Eye (tissue), 1 donor: Measurements from ENCODE around the gene SCGB3A1.

ENCODE experiments used
- DNase-seq: peaks from one replicate; pipeline ENCODE4 v3.0.0-alpha.2; 2015

Gene SCGB3A1

DNA sequence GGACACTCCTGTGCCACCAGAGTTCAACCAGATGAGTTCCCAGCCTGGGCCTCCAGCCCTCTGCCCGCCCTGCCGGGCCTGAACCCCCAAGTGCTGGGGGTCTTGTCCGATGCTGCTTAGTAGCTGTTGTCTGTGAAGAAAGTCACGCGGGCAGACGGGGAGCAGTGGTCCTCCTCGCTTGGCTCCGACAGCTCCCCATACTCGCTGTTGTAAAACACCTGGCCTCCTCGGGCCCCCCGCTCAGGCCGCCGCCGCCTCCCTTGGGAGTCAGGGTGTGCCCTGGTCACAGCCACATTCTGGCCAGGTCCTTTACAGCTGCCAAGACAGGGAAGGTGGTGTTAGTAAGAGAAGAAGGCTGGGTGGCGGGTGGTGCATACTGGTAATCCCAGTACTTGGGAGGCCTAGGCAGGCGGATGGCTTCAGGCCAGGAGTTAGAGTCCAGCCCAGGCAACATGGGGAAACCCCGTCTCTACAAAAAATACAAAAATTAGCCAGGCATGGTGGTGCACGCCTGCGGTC, 11.8 kb upstream of the SCGB3A1 start:
- DNase-seq = no peak

DNA sequence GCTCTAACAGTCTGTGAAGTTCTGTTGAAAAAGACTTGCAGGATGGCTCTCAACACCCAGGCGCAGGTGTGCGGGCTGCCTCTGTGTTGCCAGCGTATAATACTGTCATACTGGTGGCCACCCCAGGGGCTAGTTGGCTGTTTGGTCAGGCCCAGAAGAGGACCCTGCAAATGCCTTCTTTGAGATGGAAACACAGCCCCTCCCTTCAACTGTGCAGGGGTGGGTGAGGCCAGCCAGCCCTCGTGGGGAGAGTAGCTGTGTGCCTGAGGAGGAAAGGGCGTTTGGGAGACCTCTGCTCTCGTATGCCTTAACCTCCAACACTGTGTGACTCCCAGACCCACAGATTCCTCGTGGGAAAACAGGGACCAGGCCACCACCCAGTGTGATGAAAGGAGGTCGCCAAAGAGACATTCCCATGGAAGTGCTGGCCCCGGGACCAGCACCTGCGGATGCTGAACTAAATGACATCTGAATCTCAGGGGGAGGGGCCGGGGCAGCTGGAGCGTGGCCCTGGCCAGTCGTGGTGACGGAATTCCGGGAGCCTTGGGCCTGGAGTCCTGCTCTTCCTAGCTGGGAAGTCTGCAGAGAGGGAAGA, 11.3 kb upstream of the SCGB3A1 start:
- DNase-seq = no peak

DNA sequence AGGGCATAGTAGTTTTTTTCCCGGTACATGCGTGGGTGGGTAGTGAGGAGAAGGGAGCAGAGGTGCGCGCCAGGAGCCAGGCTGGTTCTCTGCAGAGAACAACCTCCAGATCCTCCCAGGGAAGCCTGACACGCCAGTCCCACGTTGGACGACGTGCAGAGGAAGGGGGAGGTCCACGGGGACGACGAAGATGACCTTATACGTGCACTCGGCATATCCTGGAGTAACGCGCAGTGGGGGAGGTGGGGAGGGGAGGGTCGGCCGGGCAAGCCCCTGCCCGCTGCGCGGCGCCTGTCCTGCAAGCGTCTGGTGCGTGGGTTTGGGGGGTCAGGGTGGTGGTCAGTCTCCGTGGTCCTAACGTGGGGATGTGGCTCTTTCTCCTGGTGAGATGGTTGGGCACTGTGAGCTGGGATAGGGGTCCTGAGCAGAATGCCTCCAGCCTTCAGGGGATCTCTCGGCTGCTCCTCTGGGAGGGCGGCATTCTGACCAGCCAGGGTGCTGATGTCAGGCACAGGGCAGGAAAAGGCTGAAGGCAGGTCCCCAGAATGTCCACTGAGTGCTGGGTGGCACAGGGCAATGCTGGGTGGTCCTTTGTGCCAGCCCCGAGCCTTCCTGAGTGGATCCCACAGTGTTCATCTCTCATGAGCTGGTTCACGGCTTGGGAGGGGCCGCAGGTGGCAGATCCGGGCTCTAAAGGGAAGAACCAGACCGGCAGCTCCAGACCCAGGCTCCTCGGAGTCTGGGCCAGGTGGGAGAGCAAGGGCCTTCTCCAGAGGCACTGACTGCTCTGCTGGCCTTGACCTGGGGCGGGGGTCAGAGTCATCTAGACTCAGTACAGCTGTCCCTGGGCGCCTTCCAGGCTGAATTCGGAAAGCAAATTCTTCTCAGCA, 10.5 kb upstream of the SCGB3A1 start:
- no peak for DNase-seq

DNA sequence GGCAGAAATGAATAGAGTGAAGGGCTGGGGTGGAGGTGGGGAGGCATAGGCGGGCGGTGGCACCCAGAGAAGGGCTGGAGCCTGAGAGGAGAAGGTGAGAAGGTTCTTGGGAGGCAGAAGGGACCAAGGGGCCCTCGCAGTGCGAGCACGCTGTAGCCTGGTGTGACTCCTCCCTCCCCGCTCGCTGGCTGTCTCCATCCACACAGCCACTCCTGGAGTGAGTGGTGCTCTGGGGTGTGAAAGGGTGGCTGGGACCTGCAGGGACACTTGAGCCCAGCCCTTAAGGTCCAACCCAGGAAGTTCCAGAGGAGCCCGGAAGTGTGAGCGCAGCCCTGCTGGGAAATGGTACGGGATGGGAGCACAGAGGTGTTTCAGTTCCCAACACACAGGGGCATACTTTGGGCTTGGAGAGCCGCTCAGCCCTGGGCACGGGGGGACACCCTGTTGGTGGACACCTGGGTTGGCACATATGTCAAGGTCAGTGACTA, 9.3 kb upstream of the SCGB3A1 start:
- no peak for DNase-seq

DNA sequence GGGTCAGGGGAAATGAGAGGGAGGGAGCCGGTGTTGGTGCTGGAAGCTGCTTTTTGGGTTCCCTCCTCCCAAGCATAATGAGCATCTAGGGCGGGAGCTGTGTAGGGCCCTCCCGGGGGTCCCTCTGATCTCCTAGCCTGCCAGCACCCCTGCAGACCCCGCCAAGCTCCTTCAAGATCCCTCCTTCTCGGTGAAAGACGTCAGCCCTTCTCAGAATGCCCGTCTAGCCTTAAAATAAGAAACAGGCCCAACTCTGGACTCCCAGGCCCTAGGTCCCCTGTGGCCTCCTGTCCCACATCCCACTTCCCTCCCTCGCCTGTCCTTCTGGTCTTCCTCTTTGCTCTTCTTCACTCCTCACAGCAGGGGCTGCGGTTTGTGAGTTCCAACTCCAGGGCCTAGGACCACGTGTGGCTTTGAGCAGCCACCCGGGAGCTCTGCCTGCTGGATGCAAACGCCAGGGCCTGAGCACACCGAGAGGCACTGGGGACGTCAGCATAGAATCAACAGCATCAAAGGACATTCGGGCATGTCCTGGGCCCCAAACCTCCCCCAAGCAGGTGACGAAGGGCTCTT, 8.8 kb upstream of the SCGB3A1 start:
- DNase-seq = no peak

DNA sequence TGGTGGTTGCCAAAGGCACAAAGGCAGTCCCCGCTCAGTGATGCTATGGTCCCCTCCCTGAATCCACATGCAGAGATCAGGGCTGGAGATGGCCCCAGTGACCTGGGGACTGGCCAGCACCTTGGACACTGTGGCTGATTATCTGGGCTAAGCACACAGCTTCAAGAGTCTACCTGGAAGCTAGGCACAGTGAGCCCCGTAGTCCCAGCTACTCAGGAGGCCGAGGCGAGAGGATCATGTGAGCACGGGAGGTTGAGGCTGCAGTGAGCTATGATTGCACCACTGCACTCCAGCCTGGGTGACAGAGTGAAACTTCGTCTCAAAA, 8.3 kb upstream of the SCGB3A1 start:
- no peak for DNase-seq

DNA sequence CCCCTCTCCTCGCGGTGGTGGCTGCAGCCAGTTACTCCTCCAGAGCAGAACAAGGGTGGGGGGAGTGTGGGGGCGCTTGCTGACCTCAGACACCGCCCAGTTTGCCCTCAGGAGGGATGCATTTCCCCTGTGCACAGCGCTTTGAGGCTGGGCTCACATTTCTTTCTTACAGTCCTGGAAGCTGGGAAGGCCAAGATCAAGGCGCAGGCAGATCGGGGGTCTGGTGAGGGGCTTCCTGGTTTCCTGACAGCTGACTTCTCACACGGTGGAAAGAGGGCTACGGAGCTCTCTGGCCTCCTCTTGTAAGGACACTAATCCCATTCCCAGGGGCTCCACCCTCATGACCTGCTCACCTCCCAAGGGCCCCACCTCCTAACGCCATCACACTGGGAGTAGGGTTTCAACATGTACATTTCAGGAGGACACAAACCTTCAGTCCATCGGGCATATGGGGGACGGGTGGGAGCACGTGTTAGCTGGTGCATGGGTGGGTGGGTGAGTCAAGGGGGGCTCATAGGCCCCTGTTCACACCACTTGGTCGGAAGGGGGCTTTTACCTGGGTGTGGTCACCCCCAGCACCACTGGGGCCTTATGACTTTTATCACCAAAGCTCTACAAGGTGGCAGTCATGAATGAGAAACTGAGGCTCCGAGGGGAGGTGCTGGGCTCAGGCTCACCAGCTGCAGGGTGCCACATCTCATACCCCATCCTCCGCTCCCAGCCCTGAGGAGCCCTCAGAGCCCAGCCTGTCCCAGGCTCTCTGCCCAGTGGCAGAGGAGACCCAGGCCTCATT, 7.7 kb upstream of the SCGB3A1 start:
- DNase-seq = no peak

GRCh38 chr5:180598316-180598701, 7.0 kb upstream of the SCGB3A1 start:
- DNase-seq = no peak

GRCh38 chr5:180596668-180597231, 5.5 kb upstream of the SCGB3A1 start:
- no peak for DNase-seq

- no peak for DNase-seq
Observed at GRCh38 chr5:180596115-180596667, 4.9 kb upstream of the SCGB3A1 start.

DNA sequence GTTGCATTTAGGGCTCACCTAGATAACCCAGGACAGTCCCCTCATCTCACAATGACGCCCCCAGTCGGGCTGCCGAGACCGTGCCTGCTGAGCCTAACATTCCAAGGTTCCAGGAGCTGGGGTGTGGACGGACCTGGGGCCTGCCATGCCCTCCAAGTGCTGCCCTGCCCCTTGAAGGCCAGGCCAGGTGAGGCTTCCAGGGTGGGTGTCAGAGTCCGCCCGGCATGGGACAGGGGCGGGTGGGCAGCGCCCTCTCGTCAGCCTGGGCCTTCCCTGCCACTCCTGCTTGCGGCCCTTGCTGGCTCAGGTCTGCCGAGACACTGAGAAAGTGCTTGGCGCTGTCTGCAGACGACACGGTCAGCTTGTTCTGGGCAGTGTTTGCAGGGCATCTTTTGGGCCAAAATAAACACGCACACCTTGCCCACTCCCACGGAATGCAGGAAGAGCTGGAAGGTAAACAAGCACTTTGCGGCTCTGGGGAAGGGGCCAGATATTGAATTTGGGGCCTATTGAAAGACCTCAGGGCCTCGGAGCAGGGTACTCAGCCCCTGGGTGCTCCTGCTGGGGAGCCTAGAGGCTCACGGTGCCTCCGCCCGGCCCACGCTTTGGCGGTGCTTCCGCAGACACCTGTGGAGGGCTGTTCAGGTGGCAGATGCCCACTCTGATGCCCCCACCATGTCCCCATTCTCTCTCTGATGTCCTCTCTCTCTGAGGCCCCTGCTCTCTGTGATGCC, 4.2 kb upstream of the SCGB3A1 start:
- no peak for DNase-seq

DNA sequence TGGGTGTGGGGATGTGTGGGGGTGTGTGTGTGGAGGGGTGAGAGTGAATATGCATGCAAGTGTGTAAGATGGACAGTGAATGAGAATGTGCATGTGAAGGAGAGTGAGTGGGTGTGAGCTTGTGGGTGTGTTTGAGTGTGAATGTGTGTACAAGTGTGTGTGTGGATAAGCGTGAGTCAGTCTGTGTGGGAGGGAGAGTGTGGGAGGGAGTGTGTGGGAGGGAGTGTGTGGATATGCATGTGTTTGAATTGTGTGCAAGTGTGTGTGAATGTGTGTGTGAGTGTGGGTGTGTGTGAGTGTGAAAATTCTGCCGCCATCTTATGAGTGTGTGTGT, 3.7 kb upstream of the SCGB3A1 start:
- DNase-seq = no peak

DNA sequence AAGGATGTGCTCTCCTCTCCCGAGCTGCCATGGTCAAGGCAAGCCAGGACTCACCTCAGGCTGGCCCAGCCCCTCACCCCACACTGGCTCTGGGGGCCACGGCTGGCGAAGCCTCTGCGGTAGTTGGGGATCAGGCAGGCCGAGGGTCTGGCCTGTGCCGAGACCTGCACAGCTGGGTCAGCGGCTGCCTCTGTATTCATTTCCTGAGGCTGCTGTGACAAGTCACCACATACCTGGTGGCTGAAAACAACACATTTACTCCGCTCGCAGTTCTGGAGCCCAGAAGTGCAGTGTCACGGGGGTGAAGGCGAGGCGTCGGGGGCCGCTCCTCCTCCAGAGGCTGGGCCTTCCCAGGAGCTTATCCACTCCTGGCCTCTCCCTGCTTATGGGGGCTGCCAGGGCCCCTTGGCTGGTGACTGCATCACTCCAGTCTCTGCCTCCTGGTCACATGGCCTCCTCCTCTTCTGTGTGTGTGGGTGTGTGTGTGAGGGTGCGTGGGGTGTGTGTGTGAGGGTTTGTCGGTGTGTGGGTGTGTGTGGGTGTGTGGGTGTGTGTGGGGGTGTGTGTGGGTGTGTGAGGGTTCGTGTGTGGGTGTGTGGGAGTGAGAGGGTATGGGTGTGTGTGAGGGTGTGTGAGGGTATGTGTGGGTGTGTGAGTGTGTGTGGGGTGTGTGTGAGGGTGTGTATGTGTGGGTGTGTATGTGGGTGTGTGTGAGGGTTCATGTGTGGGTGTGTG, 3.2 kb upstream of the SCGB3A1 start:
- DNase-seq = no peak

DNA sequence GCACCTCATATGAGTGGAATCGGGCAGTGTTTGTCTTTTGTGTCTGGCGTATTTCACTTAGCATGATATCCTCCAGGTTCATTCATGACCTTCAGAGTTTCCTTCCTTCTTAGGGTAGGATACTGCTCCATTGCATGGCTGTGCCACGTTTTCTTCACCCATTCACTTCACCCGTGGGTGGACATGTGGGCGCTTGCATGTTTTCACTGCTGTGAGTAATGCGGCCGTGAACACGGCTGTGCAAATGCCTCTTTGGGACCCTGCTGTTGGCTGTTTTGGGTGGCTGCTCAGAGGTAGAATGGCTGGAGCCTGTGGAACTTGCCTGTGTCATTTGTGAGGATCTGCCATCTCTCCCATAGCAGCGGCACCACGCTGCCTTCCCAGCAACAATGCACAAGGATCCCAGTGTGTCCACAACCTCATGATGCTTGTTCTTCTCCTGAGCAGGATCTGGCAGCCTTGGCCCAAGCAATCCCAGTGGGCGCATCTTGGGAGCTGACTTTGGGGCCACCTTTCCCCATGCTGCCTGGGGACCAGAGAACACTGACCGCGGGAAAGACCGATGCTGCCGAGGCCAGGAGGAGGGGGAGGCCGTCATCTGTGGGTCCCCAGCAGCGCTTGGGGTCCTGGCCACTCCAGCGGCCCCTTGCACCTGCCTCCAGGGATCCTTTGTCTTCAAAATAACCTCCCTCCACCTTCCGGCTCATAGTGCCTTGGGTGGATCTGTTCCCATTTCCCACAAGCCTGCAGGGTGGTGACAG, 2.3 kb upstream of the SCGB3A1 start:
- no peak for DNase-seq

- DNase-seq = no peak
Observed at GRCh38 chr5:180592176-180592575, 877 bp upstream of the SCGB3A1 start.

- peak; percentile 56 for DNase-seq
Observed at GRCh38 chr5:180590543-180591310, 572 bp downstream of the SCGB3A1 start.

DNA sequence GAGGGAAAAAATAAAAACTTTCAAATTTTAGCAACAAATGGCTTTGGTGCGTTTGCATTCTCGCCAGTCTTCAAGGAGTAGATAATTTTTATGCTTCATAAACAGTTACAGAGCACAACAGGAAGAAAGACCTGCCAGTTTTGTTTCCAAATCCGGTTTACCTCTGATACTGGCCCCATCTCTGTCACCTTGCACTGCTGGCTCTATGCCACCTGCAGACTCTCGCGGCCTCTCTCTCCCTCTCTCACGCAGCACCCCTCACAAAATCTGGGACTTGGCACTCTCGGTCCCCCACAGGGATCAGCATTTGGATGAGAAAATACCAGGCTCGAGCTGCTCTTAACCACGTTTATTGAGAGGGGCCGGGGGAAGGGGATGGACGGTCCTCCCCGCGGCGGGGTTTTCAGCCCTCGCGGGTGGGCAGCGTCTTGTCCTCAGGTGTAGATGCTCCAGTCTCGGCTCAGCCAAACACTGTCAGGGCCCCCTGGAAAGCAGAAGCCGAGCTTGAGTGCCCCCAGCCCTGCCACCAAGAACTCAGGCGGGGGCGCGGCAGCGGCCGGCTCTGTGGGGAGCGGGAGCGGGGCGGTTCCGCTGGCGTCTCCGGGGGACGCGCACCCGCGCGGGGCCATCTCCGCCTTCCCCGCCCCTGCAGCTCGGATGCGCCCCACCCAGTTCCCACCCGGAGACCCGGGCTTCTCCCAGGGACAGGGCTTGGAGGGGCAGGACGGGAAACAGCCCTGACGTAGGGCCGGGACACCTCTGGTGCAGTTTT, 1.3 kb downstream of the SCGB3A1 start:
- DNase-seq = peak; percentile 16

DNA sequence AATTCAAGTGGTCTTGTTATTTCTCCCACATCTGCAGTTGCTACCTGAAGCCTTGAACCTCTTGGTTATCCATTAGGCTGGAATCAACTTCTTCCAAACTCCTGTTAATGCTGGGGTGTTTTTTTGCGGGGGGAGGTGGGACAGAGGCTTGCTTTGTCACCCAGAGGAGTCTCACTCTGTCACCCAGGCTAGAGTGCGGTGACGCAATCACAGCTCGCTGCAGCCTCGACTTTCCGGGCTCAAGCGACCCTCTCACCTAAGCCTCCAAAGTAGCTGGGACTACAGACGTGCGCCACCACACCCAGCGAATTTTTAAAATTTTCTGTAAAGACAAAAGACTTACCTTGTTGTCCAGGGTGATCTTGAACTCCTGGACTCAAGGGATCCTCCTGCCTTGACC, 4.4 kb downstream of the SCGB3A1 start:
- no peak for DNase-seq

DNA sequence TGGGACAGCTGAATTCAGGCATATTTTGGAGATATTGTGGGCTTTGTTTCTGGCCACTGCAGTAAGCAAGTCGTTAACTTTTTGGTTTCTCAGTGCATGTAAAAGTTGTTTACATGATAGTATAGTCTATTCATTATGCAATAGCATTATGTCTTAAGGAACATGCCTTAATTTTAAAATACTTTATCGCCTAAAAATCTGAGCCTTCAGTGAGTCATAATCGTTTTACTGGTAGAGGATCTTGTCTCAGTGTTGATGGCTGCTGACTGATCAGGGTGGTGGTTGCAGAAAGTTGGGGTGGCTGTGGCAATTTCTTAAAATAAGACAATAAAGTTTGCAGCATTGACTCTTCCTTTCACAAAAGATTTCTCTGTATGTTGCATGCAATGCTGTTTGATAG, 5.1 kb downstream of the SCGB3A1 start:
- no peak for DNase-seq
